HG03066 (cell line): ENCODE measurements around the gene BORCS8.
"Not testable (repeated sequence)": the region's sequence is repeated elsewhere in the genome, so short reads cannot be mapped to it uniquely, and the experiment has no call there.

Experiments used
- ATAC-seq: cut with Tn5 transposase; IDR thresholded peaks from one replicate; pipeline ENCODE4 v1.9.1; 2021; ENCODE audit warnings: low read depth; ENCODE audit not compliant: unreplicated experiment

Gene BORCS8

GRCh38 chr19:19192078-19192882 lies at the start of gene BORCS8, which contains the start of gene RFXANK:
BORCS8 (minus strand) TSS chr19:19192152; CDS start chr19:19192117, 35 bp downstream.
RFXANK (plus strand) TSS chr19:19192258; CDS start chr19:19193947, 1,689 bp downstream.
- ATAC-seq, result peak; percentile 83

- ATAC-seq, result no peak
Observed at GRCh38 chr19:19240476-19240875, 48.5 kb upstream of the BORCS8 start.

- no peak for ATAC-seq
Observed at GRCh38 chr19:19239675-19240074, 47.7 kb upstream of the BORCS8 start.

- no peak for ATAC-seq
Observed at GRCh38 chr19:19238126-19238894, 46.4 kb upstream of the BORCS8 start.

- no peak for ATAC-seq
Observed at GRCh38 chr19:19236173-19236572, 44.2 kb upstream of the BORCS8 start.

GRCh38 chr19:19234220-19234816 lies 42.4 kb upstream of the BORCS8 start:
- ATAC-seq, result no peak

- no peak for ATAC-seq
Observed at GRCh38 chr19:19232261-19232721, 40.3 kb upstream of the BORCS8 start.

- no peak for ATAC-seq
Observed at GRCh38 chr19:19230999-19231398, 39.0 kb upstream of the BORCS8 start.

- no peak for ATAC-seq
Observed at GRCh38 chr19:19229701-19230100, 37.7 kb upstream of the BORCS8 start.

- ATAC-seq, result no peak
Observed at GRCh38 chr19:19227217-19227616, 35.3 kb upstream of the BORCS8 start.

- ATAC-seq, result no peak
Observed at GRCh38 chr19:19226663-19227062, 34.7 kb upstream of the BORCS8 start.

GRCh38 chr19:19226204-19226603 lies 34.3 kb upstream of the BORCS8 start:
- no peak for ATAC-seq

GRCh38 chr19:19224852-19225494 lies 33.0 kb upstream of the BORCS8 start:
- no peak for ATAC-seq

- no peak for ATAC-seq
Observed at GRCh38 chr19:19224150-19224851, 32.3 kb upstream of the BORCS8 start.

GRCh38 chr19:19223636-19224035 lies 31.7 kb upstream of the BORCS8 start:
- ATAC-seq, result no peak

- ATAC-seq, result no peak
Observed at GRCh38 chr19:19223060-19223459, 31.1 kb upstream of the BORCS8 start.

GRCh38 chr19:19221000-19221399 lies 29.0 kb upstream of the BORCS8 start:
- ATAC-seq, result not testable (repeated sequence)

GRCh38 chr19:19218911-19219310 lies 27.0 kb upstream of the BORCS8 start:
- ATAC-seq, result no peak

- no peak for ATAC-seq
Observed at GRCh38 chr19:19217099-19217498, 25.1 kb upstream of the BORCS8 start.

- no peak for ATAC-seq
Observed at GRCh38 chr19:19215792-19216191, 23.8 kb upstream of the BORCS8 start.
